NCI-H82 treated with DMSO at 0.1 percent for 48 hours (cell line): ENCODE results near the gene ADAMTS10.
"Not testable (repeated sequence)": the region's sequence is repeated elsewhere in the genome, so short reads cannot be mapped to it uniquely, and the experiment has no call there.

ENCODE experiments used
- DNase-seq: peaks from one replicate; lab custom pipeline; 2025; ENCODE audit not compliant: unreplicated experiment; lab: John Stamatoyannopoulos, UW

Gene ADAMTS10

DNA sequence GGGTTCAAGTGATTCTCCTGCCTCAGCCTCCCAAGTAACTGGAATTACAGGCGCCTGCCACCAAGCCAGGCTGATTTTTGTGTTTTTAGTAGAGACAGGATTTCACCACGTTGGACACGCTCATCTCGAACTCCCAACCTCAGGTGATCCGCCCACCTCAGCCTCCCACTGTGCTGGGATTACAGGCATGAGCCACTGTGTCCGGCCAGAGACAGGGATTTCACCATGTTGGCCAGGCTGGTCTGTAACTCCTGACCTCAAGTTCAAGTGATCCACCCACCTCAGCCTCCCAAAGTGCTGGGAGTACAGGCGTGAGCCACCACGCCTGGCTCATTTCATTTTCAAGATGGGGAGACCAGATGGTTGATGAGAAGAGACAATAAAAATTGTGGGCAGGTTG lies 45.6 kb downstream of the ADAMTS10 start:
- not testable (repeated sequence) for DNase-seq

GRCh38 chr19:8561075-8561764 lies 49.3 kb downstream of the ADAMTS10 start:
- DNase-seq = no peak

DNA sequence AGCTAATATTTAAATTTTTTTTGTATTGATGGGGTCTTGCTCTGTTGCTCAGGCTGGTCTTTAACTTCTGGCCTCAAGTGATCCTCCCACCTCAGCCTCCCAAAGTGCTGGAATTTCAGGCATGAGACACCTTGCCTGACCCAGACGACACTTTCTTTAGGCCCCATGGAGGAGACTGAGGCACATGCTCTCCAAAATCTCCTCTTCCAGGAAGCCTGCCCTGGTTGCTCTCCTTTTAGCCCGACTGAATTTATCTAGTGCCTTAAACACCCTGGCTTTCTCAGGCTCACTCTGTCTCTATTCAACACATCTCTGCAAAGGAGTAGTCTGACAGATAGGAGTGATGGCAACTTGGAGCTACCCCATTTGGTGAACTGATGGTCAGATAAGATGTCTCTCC lies 52.2 kb downstream of the ADAMTS10 start:
- no peak for DNase-seq

DNA sequence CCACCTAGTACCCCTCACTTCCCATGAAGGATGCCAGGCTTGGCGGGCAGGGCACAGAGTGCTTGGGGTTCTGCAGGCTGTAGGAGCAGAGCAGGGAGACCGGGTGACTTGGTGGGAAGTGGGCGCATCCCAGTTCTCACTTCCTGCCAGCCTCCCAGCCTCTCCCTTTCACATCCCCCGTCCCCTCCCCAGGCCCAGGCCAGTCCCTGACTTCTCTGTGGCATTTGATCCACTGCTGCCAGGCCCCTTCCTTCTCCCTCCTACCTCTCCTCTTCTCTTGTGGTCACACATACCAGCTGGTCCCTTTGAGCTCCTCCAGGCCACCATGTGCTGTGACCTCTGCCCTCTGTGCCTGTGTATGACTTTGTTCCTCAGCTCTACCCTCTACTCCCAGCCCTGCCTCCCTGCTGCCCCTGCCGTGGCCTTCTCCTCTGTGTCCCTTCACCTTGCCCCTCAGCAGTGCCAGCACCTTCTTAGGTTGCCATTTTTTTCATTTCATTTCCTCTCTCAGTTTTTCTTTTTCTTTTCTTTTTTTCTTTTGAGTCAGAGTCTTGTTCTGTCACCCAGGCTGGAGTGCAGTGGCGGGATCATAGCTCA lies 52.8 kb downstream of the ADAMTS10 start:
- DNase-seq = no peak

GRCh38 chr19:8553729-8554128 lies 56.8 kb downstream of the ADAMTS10 start:
- DNase-seq = not testable (repeated sequence)

DNA sequence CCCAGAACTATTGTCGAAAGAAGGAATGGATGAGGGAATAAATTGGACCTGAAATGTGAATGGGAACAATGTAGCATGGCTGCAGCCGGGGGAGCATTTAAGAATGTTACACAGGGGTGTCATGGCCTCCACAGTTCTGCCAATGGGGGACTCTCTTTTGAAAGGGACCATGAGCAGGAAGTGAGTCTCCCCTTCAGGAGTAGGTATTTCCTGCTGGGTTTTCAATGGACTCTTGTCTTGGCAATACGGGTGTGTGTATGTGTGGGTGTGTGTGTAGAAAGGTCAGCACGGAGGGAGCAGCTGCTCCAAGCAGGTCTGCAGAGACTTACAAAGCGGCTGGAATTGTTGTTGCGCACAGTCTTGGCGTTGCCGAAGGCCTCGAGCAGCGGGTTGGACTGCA lies 57.7 kb downstream of the ADAMTS10 start:
- no peak for DNase-seq

GRCh38 chr19:8550070-8550469 lies 60.4 kb downstream of the ADAMTS10 start:
- no peak for DNase-seq

GRCh38 chr19:8545743-8546142 lies 64.8 kb downstream of the ADAMTS10 start:
- DNase-seq = no peak

GRCh38 chr19:8544168-8544567 lies 66.3 kb downstream of the ADAMTS10 start:
- no peak for DNase-seq

- DNase-seq = no peak
Observed at GRCh38 chr19:8539621-8540149, 70.8 kb downstream of the ADAMTS10 start.

DNA sequence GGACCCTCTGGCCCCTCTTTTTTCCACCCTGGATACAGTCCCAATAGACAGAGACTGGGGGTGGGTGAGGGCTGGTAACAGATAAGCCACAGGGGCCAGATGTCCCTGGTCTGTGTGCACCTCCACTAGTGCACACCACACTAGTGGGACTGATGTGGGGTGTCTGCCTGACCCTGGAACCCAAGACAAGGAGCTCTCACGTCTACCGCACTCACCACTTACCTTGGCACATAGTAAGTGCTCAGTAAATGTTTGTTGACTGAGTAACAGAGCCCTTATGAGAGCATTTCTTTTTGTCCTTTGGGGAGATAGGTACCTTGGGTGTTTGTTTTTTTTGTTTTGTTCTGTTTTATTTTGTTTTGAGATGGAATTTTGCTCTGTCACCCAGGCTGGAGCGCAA lies 73.4 kb downstream of the ADAMTS10 start:
- DNase-seq = no peak

GRCh38 chr19:8536282-8536681 lies 74.2 kb downstream of the ADAMTS10 start:
- DNase-seq = no peak

DNA sequence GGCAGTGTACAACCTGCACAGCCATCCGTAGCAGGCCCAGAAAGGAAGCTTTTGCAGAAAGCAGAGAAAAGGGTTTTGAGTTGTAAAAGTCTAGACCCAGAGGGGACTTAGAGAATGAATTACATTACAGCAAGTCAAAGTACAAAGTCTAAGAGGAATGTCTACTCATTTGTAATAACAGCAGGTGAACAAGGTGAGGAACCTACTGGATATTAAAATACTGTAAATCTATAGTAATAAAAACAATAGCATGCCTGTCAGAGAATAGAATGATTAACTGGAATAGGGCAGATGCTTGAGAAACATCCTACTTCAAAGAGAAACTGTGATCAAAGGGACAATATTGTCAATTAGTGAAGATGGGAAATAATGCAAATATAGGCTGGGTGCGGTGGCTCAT lies 78.3 kb downstream of the ADAMTS10 start:
- DNase-seq = no peak

DNA sequence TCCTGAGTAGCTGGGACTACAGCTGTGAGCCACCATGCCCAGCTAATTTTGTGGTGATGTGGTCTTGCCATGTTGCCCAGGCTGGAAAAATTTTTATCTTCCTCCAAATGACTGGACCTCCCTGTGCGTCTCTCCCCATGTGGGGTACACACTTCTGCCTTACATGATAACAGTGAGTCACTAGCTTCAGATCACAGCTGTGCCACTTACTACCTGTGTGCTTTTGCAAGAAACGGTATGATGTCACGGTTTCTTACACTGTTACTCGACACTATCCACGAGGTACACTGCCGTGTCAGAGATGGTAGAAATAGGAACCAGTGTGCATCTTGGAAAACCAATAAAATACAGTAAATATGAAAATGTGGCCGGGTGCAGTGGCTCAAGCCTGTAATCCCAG lies 79.0 kb downstream of the ADAMTS10 start:
- DNase-seq = no peak
